Naive thymus-derived CD4-positive, alpha-beta T cell (primary cell): Measurements from ENCODE around the gene C9orf85. TPM values are rescaled to one million over a fixed set of nuclear protein-coding genes. Genes with fewer than 3 reads are reported as not detected.
"Not testable (repeated sequence)": the region's sequence is repeated elsewhere in the genome, so short reads cannot be mapped to it uniquely, and the experiment has no call there.

Source experiments
- ATAC-seq: fragments of 150-1000 bp; cut with Tn5 transposase; 2 replicates; pipeline ENCODE4 v1.10.0; 2021; ENCODE audit warnings: mild to moderate bottlenecking, moderate library complexity
- CTCF ChIA-PET: fragments of 350-600 bp; sonication (Branson Sonifier 250); formaldehyde crosslinking; loops from one replicate; lab custom pipeline; 2021; ENCODE audit warnings: antibody characterized with exemption; lab: Charles Lee
- POLR2A ChIA-PET: fragments of 350-600 bp; sonication (Branson Sonifier 250); formaldehyde crosslinking; loops from one replicate; lab custom pipeline; 2021; ENCODE audit warnings: antibody characterized with exemption, inconsistent platforms; lab: Charles Lee
- DNase-seq, 9 donors: peaks; one replicate each; pipeline versions ENCODE4 v3.0.0 to v3.0.0-alpha.2; 2020 to 2022; ENCODE audit warnings: mixed read lengths in 1 of 9
- H3K27ac ChIP-seq: one replicate; pipeline ENCODE4 v1.7.0; 2013; ENCODE audit warnings: mild to moderate bottlenecking, low read depth, low read length, moderate library complexity
- H3K27me3 ChIP-seq, 2 donors: one replicate each; pipeline ENCODE4 v1.7.0; 2013; ENCODE audit warnings: low read length in 2 of 2, mild to moderate bottlenecking in 2 of 2, moderate library complexity in 2 of 2; ENCODE audit not compliant: control insufficient read depth in 2 of 2, insufficient read depth in 2 of 2
- H3K36me3 ChIP-seq, 3 experiments: 1 replicate in 2 of 3; 2 replicates in 1 of 3; pipeline ENCODE4 v1.7.0; 2013; ENCODE audit warnings: low read length in 3 of 3, mild to moderate bottlenecking in 3 of 3, moderate library complexity in 1 of 3; ENCODE audit not compliant: insufficient read depth in 3 of 3, control insufficient read depth in 2 of 3
- H3K4me1 ChIP-seq, 2 donors: one replicate each; pipeline ENCODE4 v1.7.0; 2013; ENCODE audit warnings: low read length in 2 of 2, mild to moderate bottlenecking in 2 of 2, moderate library complexity in 1 of 2; ENCODE audit not compliant: control insufficient read depth in 2 of 2, insufficient read depth in 2 of 2
- H3K4me3 ChIP-seq: 2 replicates; pipeline ENCODE4 v1.7.0; 2013; ENCODE audit warnings: mild to moderate bottlenecking, low read length
- H3K9me3 ChIP-seq, 3 experiments: 1 replicate in 2 of 3; 2 replicates in 1 of 3; pipeline ENCODE4 v1.7.0; 2013; ENCODE audit warnings: low read length in 3 of 3; ENCODE audit not compliant: control insufficient read depth in 2 of 3
- H3K27ac Mint-ChIP-seq, 9 donors: one replicate each; pipeline ENCODE4 v1.8.0; 2020 to 2022; ENCODE audit warnings: mixed read lengths in 9 of 9, mild to moderate bottlenecking in 8 of 9, moderate library complexity in 5 of 9, inconsistent platforms in 2 of 9
- H3K27me3 Mint-ChIP-seq, 5 donors: one replicate each; pipeline ENCODE4 v1.8.0; 2021 to 2022; ENCODE audit warnings: mixed read lengths in 5 of 5, mild to moderate bottlenecking in 1 of 5
- H3K36me3 Mint-ChIP-seq, 5 donors: one replicate each; pipeline ENCODE4 v1.8.0; 2020 to 2022; ENCODE audit warnings: mixed read lengths in 5 of 5, mild to moderate bottlenecking in 3 of 5, inconsistent platforms in 1 of 5
- H3K4me1 Mint-ChIP-seq, 7 donors: one replicate each; pipeline ENCODE4 v1.8.0; 2020 to 2022; ENCODE audit warnings: mixed read lengths in 7 of 7, mild to moderate bottlenecking in 3 of 7, inconsistent platforms in 1 of 7
- H3K4me3 Mint-ChIP-seq, 10 donors: one replicate each; pipeline ENCODE4 v1.8.0; 2020 to 2022; ENCODE audit warnings: mild to moderate bottlenecking in 10 of 10, mixed read lengths in 10 of 10, moderate library complexity in 6 of 10, inconsistent platforms in 2 of 10
- H3K9me3 Mint-ChIP-seq, 11 donors: one replicate each; pipeline ENCODE4 v1.8.0; 2020 to 2022; ENCODE audit warnings: mixed read lengths in 11 of 11, mild to moderate bottlenecking in 4 of 11, inconsistent platforms in 1 of 11, moderate library complexity in 1 of 11
- intact Hi-C, 2 donors: fragments of 100-400 bp; cut with micrococcal nuclease; formaldehyde crosslinking; loops; one replicate each; pipeline ENCODE4 v1.15.1; 2023
- polyA plus RNA-seq, 2 donors: library from polyadenylated mRNA; unstranded; fragments of 300-500 nt; fragmentation: Illumina TruSeq; gene quantifications; one replicate each; pipeline ENCODE4 v1.2.3, GENCODE V29; 2021
- total RNA-seq, 6 experiments: library from RNA in 5 of 6; stranded (reverse) in 5 of 6; gene quantifications; 1 replicate in 5 of 6; 2 replicates in 1 of 6; pipeline ENCODE4 v1.2.3 and lab custom pipeline; 2021 to 2026

C9orf85 gene
- total and polyA plus RNA-seq, 7 experiments from 2014 or later = 4.8 to 13.9 (median 9.1) TPM

GRCh38 chr9:71897577-71897976, 13.9 kb upstream of the C9orf85 start:
- ChIA-PET CTCF (interaction anchor here (0.8 kb wide), 1 partner anchor 14 kb away, joined by 4 read pairs; the partner anchor contains the start of genes ABHD17B and C9orf85), POLR2A (interaction anchor here (0.9 to 1.4 kb wide), 3 partner anchors 8 to 14 kb away, joined by 3 to 6 read pairs (median 3); partner anchors contain the start of genes ABHD17B and C9orf85)
- intact Hi-C loops = loop anchor here (1.0 to 10.0 kb wide), 5 partner anchors 11 to 1333 kb away; partner anchors contain the start of genes ABHD17B (in 2 of the 2) and C9orf85 (in 2 of the 2)
- Mint-ChIP-seq H3K4me1 (peaks cover 61 to 91% (median 79%) of the 10 kb centered on the region in 7 donors), H3K4me3 (peak overlapping the region in 8 of 10 donors; percentile 42 to 68 (median 60)), H3K9me3 (peaks cover 0 to 2% (median 0%) of the 10 kb centered on the region in 11 donors), H3K27ac (peak overlapping the region in 6 of 9 donors; percentile 15 to 83 (median 70)), H3K27me3 (no peaks in the 10 kb centered on the region), H3K36me3 (peaks cover 0 to 17% (median 4%) of the 10 kb centered on the region in 5 donors)
- Histone ChIP-seq H3K4me1 (peaks cover 36 to 37% of the 10 kb centered on the region in 2 donors), H3K27ac (no peak overlapping the region), H3K27me3 (no peaks in the 10 kb centered on the region), H3K36me3 (no peaks in the 10 kb centered on the region), H3K4me3 (no peak overlapping the region), H3K9me3 (no peaks in the 10 kb centered on the region)
- ATAC-seq (peak; percentile 80), DNase-seq (peak in 7 of 9 donors; percentile 17 to 53 (median 40))

- H3K9me3 ChIP-seq, POLR2A ChIA-PET, H3K9me3 Mint-ChIP-seq, H3K27me3 ChIP-seq, H3K36me3 ChIP-seq, CTCF ChIA-PET, DNase-seq, H3K4me3 ChIP-seq, H3K27ac ChIP-seq, H3K27me3 Mint-ChIP-seq, ATAC-seq: not testable (repeated sequence)
- H3K4me3 Mint-ChIP-seq = peak overlapping the region in 6 of 10 donors; percentile 9 to 68 (median 62)
- intact Hi-C loops = loop anchor here in 1 of 2 donors (5.0 to 10.0 kb wide), 3 partner anchors 36 to 1334 kb away; no protein-coding TSS in a partner anchor
- H3K4me1 Mint-ChIP-seq = peaks cover 56 to 92% (median 77%) of the 10 kb centered on the region in 7 donors
- H3K4me1 ChIP-seq = peaks cover 36 to 37% of the 10 kb centered on the region in 2 donors
- peak overlapping the region in 3 of 9 donors; percentile 81 to 83 (median 82) for H3K27ac Mint-ChIP-seq
- peaks cover 0 to 11% (median 3%) of the 10 kb centered on the region in 5 donors for H3K36me3 Mint-ChIP-seq
Observed at GRCh38 chr9:71898756-71899155, 12.7 kb upstream of the C9orf85 start.

GRCh38 chr9:71901695-71902597, 9.5 kb upstream of the C9orf85 start:
- DNase-seq (no peak), ATAC-seq (peak; percentile 29)
- Histone ChIP-seq H3K4me3 (no peak overlapping the region), H3K36me3 (no peaks in the 10 kb centered on the region), H3K27me3 (no peaks in the 10 kb centered on the region), H3K4me1 (peaks cover 14 to 24% of the 10 kb centered on the region in 2 donors), H3K9me3 (no peaks in the 10 kb centered on the region), H3K27ac (no peak overlapping the region)
- intact Hi-C loops = loop anchor here in 1 of 2 donors (1.0 kb wide), 1 partner anchor 8 kb away; no protein-coding TSS in a partner anchor
- peaks cover 41 to 97% (median 74%) of the 10 kb centered on the region in 7 donors for H3K4me1 Mint-ChIP-seq
- ChIA-PET POLR2A (interaction anchor here (0.5 to 1.6 kb wide), 2 partner anchors 9 to 25 kb away, joined by 3 to 8 read pairs; partner anchors contain the start of genes ABHD17B and C9orf85), CTCF (no interaction called here)
- peaks cover 0 to 2% (median 0%) of the 10 kb centered on the region in 11 donors for H3K9me3 Mint-ChIP-seq
- peak overlapping the region in 8 of 10 donors; percentile 3 to 62 (median 31) for H3K4me3 Mint-ChIP-seq
- no peaks in the 10 kb centered on the region for H3K27me3 Mint-ChIP-seq
- H3K27ac Mint-ChIP-seq = peak overlapping the region in 8 of 9 donors; percentile 2 to 78 (median 50)
- peaks cover 0 to 14% (median 4%) of the 10 kb centered on the region in 5 donors for H3K36me3 Mint-ChIP-seq

- ChIA-PET CTCF (no interaction called here), POLR2A (no interaction called here)
- intact Hi-C loops = no loop called here
- no peak for ATAC-seq
- no peak overlapping the region for H3K4me3 ChIP-seq
- Mint-ChIP-seq H3K36me3 (peaks cover 0 to 10% (median 4%) of the 10 kb centered on the region in 5 donors), H3K9me3 (no peaks in the 10 kb centered on the region), H3K4me1 (peaks cover 42 to 97% (median 71%) of the 10 kb centered on the region in 7 donors), H3K27ac (peak overlapping the region in 1 of 9 donors; percentile 59), H3K4me3 (peak overlapping the region in 1 of 10 donors; percentile 9), H3K27me3 (no peaks in the 10 kb centered on the region)
- H3K36me3 ChIP-seq = no peaks in the 10 kb centered on the region
- no peak overlapping the region for H3K27ac ChIP-seq
- no peaks in the 10 kb centered on the region for H3K9me3 ChIP-seq
- no peaks in the 10 kb centered on the region for H3K27me3 ChIP-seq
- peaks cover 3 to 14% of the 10 kb centered on the region in 2 donors for H3K4me1 ChIP-seq
- DNase-seq = no peak
Observed at GRCh38 chr9:71904076-71904475, 7.4 kb upstream of the C9orf85 start.

GRCh38 chr9:71908825-71909224, 2.6 kb upstream of the C9orf85 start:
- CTCF ChIA-PET = no interaction called here
- Histone ChIP-seq H3K4me3 (peak overlapping the region; percentile 83), H3K27me3 (peaks cover 0 to 3% of the 10 kb centered on the region in 2 donors), H3K36me3 (peaks cover 0 to 5% (median 0%) of the 10 kb centered on the region in 3 experiments), H3K9me3 (no peaks in the 10 kb centered on the region), H3K27ac (no peak overlapping the region), H3K4me1 (peaks cover 15 to 22% of the 10 kb centered on the region in 2 donors)
- peak overlapping the region in 3 of 9 donors; percentile 25 to 86 (median 28) for H3K27ac Mint-ChIP-seq
- H3K4me1 Mint-ChIP-seq = peaks cover 47 to 88% (median 68%) of the 10 kb centered on the region in 7 donors
- intact Hi-C loops = no loop called here
- peak overlapping the region; percentile 93 to 100 (median 100) for H3K4me3 Mint-ChIP-seq
- no peak for DNase-seq
- POLR2A ChIA-PET = no interaction called here
- no peaks in the 10 kb centered on the region for H3K27me3 Mint-ChIP-seq
- peaks cover 0 to 9% (median 5%) of the 10 kb centered on the region in 5 donors for H3K36me3 Mint-ChIP-seq
- ATAC-seq = no peak
- H3K9me3 Mint-ChIP-seq = no peaks in the 10 kb centered on the region
